ENCODE data around the gene RBM4. TPM values are rescaled to one million over a fixed set of nuclear protein-coding genes. Genes with fewer than 3 reads are reported as not detected.

Gene RBM4
- total and polyA plus RNA-seq, 2 experiments from 2014 or later: 146 to 147 TPM

- TF ChIP-seq ZNF462 (CRISPR knock-in tag; IDR thresholded peaks at IDR 0.05) (no peak), EZH2phosphoT487 (IDR thresholded peaks at IDR 0.05; ENCODE audit: unreplicated experiment) (no peak)
These were observed 31.2 kb upstream of the RBM4 start (continued) for GRCh38 chr11:66607126-66607834.

GRCh38 chr11:66609721-66610617 lies 28.5 kb upstream of the RBM4 start:
- no peak for ATAC-seq
- no peaks in the 10 kb centered on the region for H3K9me2 ChIP-seq (ENCODE audit: insufficient read depth)
- H3F3A ChIP-seq (replicated peaks; ENCODE audit: low read depth): peaks cover 2% of the 10 kb centered on the region; the same call in 1 of the 2 replicates
- Mint-ChIP-seq H3K36me3 (ENCODE audit: low read depth) (peaks cover 11% of the 10 kb centered on the region; the same call in 2 of the 3 replicates), H3K27ac (no peak overlapping the region), H3K4me1 (no peaks in the 10 kb centered on the region), H3K9me3 (no peaks in the 10 kb centered on the region), H3K27me3 (ENCODE audit: insufficient read depth, low read depth, poor library complexity) (peaks cover 2% of the 10 kb centered on the region), H3K4me3 (no peak overlapping the region)
- H4K20me1 ChIP-seq (replicated peaks; ENCODE audit: insufficient read depth): no peaks in the 10 kb centered on the region
- no peak overlapping the region for H3K4me2 ChIP-seq
- no peak overlapping the region for H2AFZ ChIP-seq
- 0 out of 2 replicates have a peak, but pooled peaks cover 3% of the 10 kb centered on the region for H3K79me2 ChIP-seq (replicated peaks; ENCODE audit: insufficient read depth)
- H3K36me3 ChIP-seq (ENCODE audit: insufficient read depth): no peaks in the 10 kb centered on the region
- H3K27ac ChIP-seq (ENCODE audit: low read depth): no peak overlapping the region
- no peak for DNase-seq (ENCODE audit: low spot score)
- H3K27me3 ChIP-seq (ENCODE audit: insufficient read depth): no peaks in the 10 kb centered on the region
- H3K4me3 ChIP-seq: no peak overlapping the region
- no peaks in the 10 kb centered on the region for H3K4me1 ChIP-seq (ENCODE audit: insufficient read depth)
- TF ChIP-seq REST (IDR thresholded peaks at IDR 0.05; ENCODE audit: unreplicated experiment) (no peak), CTCF (conservative IDR thresholded peaks at IDR 0.05; ENCODE audit: low read depth in 2 of 2) (no peak), ZNF114 (CRISPR knock-in tag; IDR thresholded peaks at IDR 0.05) (no peak), EZH2 (IDR thresholded peaks at IDR 0.05; ENCODE audit: low read depth, unreplicated experiment) (no peak), EZH2phosphoT487 (IDR thresholded peaks at IDR 0.05; ENCODE audit: unreplicated experiment) (no peak), JUNB (IDR thresholded peaks at IDR 0.05; ENCODE audit: unreplicated experiment) (no peak), STAT1 (IDR thresholded peaks at IDR 0.05; ENCODE audit: unreplicated experiment) (no peak), NANOG (IDR thresholded peaks at IDR 0.05; ENCODE audit: borderline replicate concordance) (no peak), ETS1 (IDR thresholded peaks at IDR 0.05) (no peak)

All from GM23338 (cell line).